Measurements from ENCODE around the gene CNPY2.
"Not testable (repeated sequence)": the region's sequence is repeated elsewhere in the genome, so short reads cannot be mapped to it uniquely, and the experiment has no call there.

Gene CNPY2

DNA sequence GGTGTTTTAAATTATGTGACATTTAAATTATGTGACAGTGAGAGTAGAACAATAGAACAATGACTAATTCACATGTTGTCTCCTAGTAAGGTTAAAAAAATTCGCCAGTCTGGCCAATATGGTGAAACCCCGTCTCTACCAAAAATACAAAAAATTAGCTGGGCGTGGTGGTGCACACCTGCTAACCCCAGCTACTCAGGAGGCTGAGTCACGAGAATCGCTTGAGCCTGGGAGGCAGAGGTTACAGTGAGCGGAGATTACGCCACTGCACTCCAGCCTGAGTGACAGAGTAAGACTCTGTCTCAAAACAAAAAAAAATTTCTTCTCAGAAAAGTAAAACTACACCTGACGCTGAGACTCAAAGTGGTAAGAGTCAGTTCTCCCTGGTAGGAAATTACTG, 18.4 kb downstream of the CNPY2 start:
- no peak for DNase-seq

DNA sequence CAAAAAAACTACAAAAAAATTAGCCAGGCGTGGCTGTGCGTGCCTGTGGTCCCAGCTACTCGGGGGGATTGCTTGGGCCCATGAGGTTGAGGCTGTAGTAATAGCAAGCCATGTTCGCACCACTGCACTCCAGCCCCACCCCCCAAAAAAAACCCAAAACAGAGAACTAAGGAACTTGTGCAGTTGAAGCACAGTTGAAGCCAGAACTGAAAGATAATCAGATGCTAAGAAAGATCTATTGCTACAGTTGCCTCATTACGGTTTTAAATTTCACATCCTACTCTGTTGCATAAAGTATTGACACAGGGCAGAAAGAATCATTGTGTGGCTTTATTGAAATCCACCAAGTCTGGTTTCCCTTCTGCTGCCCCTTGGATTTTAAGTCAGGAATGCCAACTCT, 19.5 kb downstream of the CNPY2 start:
- no peak for DNase-seq

DNA sequence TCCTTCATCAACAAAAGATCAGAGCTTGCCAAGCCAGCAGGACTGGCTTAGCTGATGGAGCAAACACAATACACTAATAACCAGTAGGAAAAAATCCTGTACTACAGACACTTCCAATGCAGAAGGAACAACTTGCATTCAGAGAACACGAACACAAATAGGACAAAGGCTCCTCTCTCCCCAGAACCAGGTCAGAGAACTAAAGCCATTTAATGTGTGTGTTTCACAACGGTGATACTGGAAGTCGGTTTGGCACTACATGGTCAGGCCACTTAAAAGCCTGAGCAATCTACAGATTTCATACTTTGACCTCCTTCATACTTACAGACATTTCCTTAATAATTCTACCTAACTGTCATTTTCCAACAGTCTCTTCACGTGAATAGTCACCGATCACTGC, 22.0 kb downstream of the CNPY2 start:
- no peak for DNase-seq

DNA sequence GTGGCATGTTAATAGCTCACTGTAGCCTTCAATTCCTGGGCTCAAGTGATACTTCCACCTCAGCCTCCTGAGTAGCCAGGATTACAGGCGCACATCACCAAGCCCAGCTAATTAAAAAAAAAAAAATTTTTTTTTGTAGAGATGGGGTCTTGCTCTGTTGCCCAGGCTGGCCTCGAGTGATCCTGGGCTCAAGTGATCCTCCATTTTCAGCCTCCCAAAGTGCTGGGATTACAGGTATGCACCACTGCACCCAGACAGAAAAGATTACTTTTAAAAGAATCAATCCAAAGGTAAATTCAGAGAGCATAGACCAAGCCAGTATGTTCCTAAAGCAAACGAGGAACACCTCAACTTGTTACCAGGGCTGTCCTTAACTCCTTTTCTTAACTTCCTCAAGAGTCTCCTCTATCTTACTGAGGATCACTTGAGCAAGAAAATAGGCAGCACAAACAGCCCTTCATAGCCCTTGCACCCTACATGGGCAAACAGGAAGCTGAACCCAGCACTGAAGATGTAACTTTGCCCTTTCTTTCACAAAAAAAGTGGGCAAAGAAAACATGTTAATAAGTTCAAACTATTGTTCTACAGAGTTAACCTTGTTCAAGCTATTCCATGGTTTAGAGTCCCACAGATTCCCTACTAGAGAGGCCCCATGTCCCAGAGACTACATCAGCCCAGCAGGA, 26.9 kb downstream of the CNPY2 start:
- no peak for DNase-seq

DNA sequence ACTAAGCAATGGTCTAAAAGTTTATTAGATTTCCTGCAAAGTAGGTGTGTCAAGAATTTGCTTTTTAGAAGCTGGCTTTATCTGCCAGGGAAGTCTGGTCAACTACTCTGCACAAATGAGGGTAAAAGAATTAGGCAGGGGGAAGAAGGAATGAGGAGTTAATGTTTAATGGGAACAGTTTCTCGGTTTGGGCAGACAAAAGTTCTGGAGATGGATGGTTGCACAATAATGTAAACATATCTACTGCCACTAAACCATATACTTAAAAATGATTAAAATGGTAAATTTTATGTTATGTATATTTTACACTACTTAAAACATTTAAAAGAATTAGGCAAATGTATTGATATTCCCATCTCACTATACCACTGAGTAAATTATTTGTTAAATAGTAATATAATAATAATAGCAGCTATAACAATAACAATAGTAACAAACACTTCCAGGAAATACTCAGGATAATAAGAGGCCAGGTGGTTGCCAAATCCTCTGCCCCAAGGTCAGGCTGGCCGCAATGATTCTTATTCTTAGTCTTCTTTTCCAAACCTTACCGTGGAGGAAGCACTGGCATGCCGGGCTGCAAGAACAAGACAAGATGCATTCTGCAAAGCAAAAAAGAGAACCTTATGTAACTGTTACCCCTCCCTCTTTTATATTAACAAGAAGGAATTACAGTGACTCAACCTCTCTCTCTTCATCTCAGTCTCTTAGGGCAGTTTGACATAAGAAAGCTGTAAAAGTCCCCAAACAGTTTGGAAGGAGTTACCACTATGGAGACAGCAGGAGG, 29.6 kb downstream of the CNPY2 start:
- DNase-seq = no peak

DNA sequence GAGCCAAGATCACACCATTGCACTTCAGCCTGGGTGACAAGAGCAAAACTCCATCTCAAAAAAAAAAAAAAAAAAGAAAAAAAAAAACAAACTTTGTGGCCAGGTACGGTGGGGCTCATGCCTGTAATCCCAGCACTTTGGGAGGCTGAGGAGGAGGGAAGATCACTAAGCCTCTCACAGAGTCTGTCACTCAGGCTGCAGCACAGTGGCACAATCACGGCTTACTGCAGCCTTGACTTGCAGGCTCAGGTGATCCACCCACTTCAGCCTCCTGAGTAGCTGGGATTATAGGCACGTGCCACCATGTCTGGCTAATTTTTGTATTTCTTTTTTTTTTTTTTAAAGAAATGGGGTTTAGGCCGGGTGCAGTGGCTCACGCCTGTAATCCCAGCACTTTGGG, 31.5 kb downstream of the CNPY2 start:
- DNase-seq = not testable (repeated sequence)

DNA sequence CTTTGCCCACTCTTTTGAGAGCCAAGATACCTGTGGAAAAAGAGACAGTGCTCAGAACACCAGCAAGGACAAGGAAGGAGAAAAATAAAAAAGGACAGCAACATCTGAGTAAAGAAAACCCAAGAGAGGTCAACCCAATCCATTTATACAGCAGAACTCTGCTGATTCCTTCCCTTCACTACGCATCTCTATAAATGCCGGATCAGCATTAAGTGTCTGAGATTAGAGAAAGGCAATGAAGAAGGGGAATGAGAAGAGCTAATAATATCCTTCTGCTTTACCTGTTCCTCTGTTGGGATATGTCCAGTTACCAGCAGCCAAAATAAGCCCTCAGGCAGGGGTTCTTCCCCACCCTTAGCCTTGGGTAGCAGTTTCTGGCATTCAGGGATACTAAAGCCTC, 33.2 kb downstream of the CNPY2 start:
- no peak for DNase-seq

DNA sequence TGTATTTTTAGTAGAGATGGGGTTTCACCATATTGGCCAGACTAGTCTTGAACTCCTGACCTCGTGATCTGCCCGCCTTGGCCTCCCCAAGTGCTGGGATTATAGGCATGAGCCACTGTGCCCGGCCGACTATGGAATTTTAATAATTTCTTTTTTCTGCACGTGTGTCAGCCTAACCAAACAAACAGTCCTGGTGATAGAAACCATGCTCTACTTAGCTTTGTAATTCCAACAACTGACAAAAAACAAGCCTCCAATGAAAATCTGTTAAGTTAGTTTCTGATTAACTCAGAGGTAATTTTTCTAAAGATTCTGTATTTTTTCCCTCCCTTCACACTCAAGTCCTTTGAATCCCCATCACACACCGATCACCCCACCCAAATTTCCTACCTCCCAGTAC, 33.8 kb downstream of the CNPY2 start:
- no peak for DNase-seq

DNA sequence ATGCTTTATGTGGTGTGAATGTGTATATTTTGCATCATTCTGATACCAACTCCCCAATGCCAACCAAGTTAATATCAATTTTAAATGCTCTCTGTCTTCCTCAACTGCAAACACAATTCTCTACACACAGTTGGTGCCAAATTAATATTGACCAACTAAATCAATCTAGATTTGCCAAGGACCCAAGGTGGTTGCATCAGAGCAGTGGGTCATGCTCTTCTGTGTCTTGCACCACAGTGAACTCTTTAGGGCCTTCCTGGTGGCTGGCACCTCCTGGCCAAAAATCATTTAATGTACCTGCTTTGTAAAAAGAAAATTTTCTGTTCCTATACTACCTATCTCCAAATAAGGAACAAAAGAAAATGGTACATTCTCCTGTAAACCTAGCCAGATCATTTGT, 34.9 kb downstream of the CNPY2 start:
- no peak for DNase-seq

DNA sequence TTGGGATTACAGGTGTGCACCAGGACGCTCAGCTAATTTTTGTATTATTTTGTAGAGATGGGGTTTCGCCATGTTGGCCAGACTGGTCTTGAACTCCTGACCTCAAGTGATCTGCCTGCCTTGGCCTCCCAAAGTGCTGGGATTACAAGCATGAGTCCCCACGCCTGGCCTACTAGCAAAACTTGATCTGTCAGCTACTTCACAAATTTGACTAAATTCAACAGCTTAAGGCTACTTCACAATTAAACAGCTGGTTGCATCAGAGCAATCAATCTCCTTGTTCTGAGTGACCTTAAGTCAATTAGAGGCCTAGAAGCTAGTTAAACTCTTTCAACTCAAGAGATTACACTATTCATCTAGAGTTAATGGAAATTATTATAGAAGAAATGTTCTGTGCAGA, 36.9 kb downstream of the CNPY2 start:
- no peak for DNase-seq

DNA sequence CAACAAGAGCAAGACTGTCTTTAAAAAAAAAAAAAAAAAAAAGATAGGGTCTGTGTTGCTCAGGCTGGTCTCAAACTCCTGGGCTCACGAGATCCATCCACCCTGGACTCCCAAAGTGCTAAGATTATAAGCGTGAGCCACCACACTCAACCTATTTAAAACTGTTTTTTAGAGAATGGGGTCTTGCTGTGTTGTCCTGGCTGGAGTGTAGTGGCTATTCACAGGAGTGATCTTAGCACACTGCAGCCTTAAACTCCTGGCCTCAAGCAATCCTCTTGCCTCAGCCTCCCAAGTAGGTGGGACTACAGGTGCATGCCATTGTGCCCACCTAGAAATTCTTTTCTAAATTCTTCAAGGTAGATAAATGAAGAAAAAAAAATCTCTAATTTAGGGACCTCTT, 41.5 kb downstream of the CNPY2 start:
- DNase-seq = no peak

DNA sequence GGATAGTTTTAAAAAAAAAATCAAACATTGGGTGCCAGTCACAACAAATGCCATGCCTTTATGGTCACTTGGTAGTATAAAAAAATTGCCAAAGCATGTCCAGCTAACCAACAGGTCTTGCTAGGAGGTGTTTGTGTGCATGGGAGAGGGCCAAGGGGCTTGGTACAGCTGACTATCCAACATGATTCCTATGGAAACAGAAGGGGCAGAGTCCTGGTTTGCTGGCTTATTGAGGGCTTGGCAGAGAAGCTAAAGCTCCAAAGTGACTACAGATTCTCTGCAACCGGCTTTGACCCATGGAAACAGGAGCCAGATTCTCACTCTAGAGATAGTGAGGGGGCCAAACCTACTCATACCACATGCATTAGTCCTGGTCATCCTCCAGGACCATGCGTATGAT, 43.3 kb downstream of the CNPY2 start:
- DNase-seq = not testable (repeated sequence)

DNA sequence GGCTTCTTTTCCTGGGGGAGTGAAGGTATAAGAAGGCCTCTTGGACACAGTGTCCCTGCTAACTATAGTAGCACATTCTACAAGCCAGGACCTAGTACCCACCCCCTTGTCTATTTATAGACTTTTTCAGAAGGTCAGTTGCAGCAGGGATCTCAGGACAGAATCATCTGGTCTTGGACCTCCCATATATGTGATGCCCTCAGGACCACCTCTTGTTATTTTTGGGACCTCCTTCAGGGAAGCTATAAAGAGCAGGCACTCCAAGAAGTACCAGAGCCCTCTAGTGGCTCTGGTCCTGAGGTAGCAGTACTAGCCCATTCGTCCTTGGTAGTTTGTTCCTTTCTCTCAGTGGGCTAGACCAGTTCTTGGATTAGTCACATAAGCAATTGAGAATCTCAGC, 44.8 kb downstream of the CNPY2 start:
- no peak for DNase-seq

DNA sequence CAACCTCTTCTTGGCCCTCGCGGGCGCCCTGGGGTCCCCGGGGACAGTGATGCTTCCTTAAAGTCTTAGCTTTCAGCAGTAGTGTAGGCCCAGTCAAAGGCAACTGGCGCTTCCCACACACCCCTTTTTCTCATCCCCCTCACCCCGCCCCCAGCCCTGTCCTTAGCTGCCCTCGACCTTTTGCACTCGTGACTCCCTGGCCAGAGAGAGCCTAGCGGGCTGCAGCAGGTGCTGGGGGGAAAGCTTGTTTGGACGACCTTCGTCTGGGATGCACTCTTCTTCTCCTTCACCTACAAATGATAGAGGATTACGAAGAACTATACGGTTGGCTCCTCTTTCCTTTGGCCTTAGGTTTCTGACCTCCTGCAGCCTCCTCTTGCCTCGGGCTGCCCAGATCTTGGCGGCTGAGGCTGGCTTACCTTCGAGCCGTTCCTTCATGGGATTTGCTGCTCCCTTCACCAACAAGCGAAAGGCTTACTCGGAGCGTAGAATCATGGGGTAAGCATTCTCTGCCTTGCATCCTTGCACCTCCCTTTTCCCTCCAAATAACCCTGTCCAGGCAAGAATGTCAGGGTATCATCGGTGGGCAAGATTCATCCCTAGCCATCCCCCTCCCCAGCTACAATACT, 48.2 kb downstream of the CNPY2 start:
- DNase-seq = no peak

DNA sequence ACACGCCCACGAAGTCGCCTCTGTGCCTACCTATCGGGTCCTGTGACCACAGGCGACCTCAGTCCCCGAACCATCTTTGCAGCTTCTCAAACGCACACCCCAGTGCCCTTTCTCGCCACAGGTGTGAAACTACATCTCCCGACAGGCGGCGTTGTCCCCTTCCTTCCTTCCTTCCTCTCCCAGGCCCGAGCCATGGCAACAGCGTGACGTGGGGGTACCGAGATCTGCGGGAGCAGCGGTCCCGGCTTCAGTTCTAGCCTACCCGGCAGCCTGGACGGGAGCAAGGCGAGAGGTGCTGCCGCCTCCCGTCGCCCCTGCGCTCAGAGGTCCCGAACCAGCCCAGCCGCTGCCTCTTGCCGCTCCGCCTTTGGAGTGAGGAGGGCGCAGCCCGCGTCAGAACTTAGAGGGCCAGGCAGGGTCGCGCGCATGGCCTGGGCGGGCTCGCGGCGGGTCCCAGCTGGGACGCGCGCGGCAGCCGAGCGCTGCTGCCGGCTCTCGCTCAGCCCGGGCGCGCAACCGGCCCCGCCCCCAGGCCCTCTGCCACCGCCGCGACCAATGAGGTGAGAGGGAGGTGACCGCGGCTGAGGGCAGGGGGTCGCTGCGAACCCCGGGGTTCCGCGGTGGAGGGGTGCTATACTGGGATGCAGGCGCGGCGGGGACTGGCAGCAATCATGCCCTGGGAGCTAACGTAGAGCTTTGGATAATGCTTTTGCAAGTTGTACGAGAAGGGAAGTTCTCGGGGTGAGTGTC, 48.9 kb downstream of the CNPY2 start, which contains the start of gene COQ10A:
COQ10A (plus strand) TSS at position 250 of the 750 bp plus-strand sequence; CDS start at position 427, 177 bp downstream.
- DNase-seq = peak; percentile 92

DNA sequence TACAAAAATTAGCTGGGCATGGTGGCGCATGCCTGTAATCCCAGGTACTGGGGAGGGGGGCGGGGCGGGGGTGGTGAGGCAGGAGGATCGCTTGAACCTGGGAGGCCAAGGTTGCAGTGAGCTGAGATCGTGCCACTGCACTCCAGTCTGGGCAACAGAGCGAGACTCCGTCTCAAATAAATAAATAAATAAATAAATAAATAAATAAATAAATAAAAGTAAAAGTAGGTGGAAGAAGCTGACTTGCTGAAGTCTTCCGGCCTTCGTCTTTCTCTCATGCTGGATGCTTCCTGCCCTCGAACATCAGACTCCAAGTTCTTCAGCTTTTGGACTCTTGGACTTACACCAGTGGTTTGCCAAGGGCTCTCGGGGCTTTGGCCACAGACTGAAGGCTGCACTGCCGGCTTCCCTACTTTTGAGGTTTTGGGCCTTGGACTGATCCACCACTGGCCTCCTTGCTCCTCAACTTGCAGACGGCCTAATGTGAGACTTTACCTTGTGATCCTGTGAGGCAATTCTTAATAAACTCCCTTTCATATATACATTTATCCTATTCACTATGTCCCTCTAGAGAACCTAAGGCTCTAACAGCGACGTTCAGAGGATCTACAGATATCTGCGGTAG, 49.6 kb downstream of the CNPY2 start:
- DNase-seq = not testable (repeated sequence)

DNA sequence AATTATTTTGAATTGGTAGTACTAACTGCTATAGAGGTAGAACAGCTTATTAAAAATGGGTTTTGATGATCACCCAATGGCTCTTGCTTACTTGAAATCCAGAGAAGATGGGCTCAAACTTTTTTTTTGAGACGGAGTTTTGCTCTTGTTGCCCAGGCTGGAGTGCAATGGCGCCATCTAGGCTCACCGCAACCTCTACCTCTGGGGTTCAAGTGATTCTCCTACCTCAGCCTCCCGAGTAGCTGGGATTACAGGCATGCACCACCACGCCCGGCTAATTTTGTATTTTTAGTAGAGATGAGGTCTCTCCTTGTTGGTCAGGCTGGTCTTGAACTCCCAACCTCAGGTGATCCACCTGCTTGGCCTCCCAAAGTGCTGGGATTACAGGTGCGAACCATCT, 52.8 kb downstream of the CNPY2 start:
- DNase-seq = not testable (repeated sequence)

DNA sequence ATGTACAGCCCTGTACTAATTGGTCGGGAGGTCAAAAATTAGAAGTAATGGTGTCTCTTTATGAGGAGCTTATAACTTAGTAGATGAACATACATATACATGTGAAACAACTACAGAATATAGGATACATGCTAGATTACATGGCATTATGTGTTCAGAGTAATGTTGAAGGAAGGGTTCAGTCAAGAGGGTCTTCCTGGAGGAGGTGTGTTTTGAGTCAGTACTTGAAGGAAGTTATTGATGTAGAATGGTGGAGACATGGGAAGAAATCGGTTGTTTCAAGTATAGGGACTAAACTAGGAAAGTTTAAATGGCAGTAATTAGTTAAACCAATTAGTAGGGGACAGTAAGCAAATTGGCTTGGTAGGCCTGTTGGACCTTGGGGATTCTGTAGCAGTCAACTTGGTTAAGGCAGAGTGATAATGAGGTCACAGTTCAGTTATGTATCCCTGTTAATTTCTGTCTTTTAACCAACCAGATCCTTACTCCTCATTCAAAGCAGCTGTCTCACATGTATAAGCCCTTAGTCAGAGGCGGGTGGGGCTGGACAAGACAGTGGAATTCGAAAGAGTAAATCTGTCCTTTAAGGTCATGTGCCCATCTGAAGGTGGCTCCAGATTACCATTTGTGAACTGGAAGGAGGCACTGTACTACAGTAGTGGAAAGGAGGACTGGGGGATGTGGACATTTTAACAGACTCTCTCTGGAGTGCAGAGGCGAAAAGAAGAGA, 54.1 kb downstream of the CNPY2 start:
- DNase-seq = no peak

DNA sequence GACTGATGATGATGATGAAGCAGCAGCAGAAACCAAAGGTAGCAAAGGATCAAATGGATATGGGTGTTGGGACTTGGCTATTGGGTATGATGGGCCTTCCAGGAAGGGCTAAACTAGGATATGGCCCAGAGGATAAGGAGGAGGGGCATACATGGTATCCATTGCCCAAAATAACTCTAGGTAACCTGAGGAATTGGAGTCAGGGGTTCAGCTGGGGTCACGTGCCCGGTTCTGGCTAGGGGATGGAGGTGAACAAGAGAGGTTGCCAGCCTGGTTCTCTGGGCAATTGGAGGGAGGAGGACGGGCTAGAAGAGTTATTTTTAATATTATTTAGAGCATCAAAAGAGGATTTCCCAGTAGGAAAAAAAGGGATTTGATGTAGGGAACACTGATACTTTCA, 54.9 kb downstream of the CNPY2 start:
- no peak for DNase-seq

DNA sequence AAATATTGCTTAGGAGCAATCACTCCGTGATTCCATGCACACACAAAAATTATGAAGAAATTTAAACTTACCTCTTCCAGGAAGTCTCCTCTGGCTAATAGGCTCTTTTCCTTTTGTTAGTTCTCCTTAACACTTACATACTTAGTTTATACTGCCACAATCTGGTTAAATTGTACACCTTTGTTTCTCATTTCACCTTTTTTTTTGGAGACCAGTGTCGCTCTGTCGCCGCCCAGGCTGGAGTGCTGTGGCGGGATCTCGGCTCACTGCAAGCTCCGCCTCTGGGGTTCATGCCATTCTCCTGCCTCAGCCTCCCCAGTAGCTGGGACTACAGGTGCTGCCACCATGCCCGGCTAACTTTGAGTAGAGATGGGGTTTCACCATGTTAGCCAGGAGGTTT, 55.4 kb downstream of the CNPY2 start:
- DNase-seq = no peak

Measured in NCI-H146 (cell line).